PC-9 (cell line): ENCODE measurements around the gene COX17. TPM values are rescaled to one million over a fixed set of nuclear protein-coding genes. Genes with fewer than 3 reads are reported as not detected.

Experiments used
- BruUV-seq: library from RNA; stranded (reverse); fragments of 400-500 nt; replicated peaks from 2 replicates; lab custom pipeline; 2021; lab: Mats Ljungman, UMichigan
- CTCF ChIA-PET: fragments of 300-600 bp; sonication (Branson Sonifier 250); formaldehyde crosslinking; loops from one replicate; lab custom pipeline; 2022; ENCODE audit warnings: antibody characterized with exemption; lab: Charles Lee
- POLR2A ChIA-PET: fragments of 300-600 bp; sonication (Branson Sonifier 250); formaldehyde crosslinking; loops from one replicate; lab custom pipeline; 2022; ENCODE audit warnings: antibody characterized with exemption; ENCODE audit not compliant: unreplicated experiment; lab: Charles Lee
- DNase-seq, 2 experiments: peaks; one replicate each; pipeline versions ENCODE4 v3.0.0 to v3.0.0-alpha.2; 2015 to 2022; ENCODE audit warnings: mixed read lengths in 1 of 2
- H2AFZ ChIP-seq: fragments of 200-600 bp; sonication (generic); 2 replicates; pipeline ENCODE4 v1.8.1; 2017; ENCODE audit warnings: antibody characterized with exemption
- H3F3A ChIP-seq: fragments of 200-600 bp; sonication (generic); 2 replicates; pipeline ENCODE4 v1.8.1; 2017; ENCODE audit warnings: antibody characterized with exemption, mild to moderate bottlenecking, low read depth; ENCODE audit not compliant: insufficient read depth
- H3K27ac ChIP-seq: fragments of 200-600 bp; sonication (generic); 2 replicates; pipeline ENCODE4 v1.6.1; 2016; ENCODE audit warnings: mixed run types
- H3K27me3 ChIP-seq: fragments of 200-600 bp; sonication (generic); 2 replicates; pipeline ENCODE4 v1.6.1; 2016; ENCODE audit warnings: low read depth, mixed run types; ENCODE audit not compliant: insufficient read depth
- H3K36me3 ChIP-seq: fragments of 200-600 bp; sonication (generic); 2 replicates; pipeline ENCODE4 v1.6.1; 2016; ENCODE audit warnings: low read depth, mixed run types
- H3K4me1 ChIP-seq: fragments of 200-600 bp; sonication (generic); replicated peaks from 2 replicates; pipeline ENCODE4 v1.6.1; 2016; ENCODE audit warnings: mixed run types; ENCODE audit not compliant: insufficient read depth
- H3K4me2 ChIP-seq: fragments of 200-600 bp; sonication (generic); 2 replicates; pipeline ENCODE4 v1.6.1; 2017; ENCODE audit warnings: mixed run types
- H3K4me3 ChIP-seq: fragments of 200-600 bp; sonication (generic); 2 replicates; pipeline ENCODE4 v1.6.1; 2016; ENCODE audit warnings: mixed run types
- H3K79me2 ChIP-seq: fragments of 200-600 bp; sonication (generic); 2 replicates; pipeline ENCODE4 v1.6.1; 2017; ENCODE audit warnings: low read depth, mixed run types
- H3K9me2 ChIP-seq: fragments of 200-600 bp; sonication (generic); 2 replicates; pipeline ENCODE4 v1.8.1; 2017; ENCODE audit warnings: mild to moderate bottlenecking; ENCODE audit not compliant: insufficient read depth
- H3K9me3 ChIP-seq: fragments of 200-600 bp; sonication (generic); 2 replicates; pipeline ENCODE4 v1.8.1; 2016; ENCODE audit warnings: low read depth; ENCODE audit not compliant: insufficient read depth
- H4K20me1 ChIP-seq: fragments of 200-600 bp; sonication (generic); 2 replicates; pipeline ENCODE4 v1.8.1; 2017; ENCODE audit not compliant: insufficient read depth
- EZH2 ChIP-seq: fragments of 200-600 bp; sonication (generic); IDR thresholded peaks from 2 replicates; pipeline ENCODE4 v1.8.0; 2017; ENCODE audit warnings: antibody characterized with exemption, low read depth
- intact Hi-C: fragments of 100-400 bp; cut with micrococcal nuclease; formaldehyde crosslinking; loops from one replicate; pipeline ENCODE4 v1.10.0; 2022; ENCODE audit not compliant: unreplicated experiment
- total RNA-seq: library from RNA; stranded (reverse); gene quantifications from 2 replicates; pipeline ENCODE4 v1.2.3, GENCODE V29; 2021
- TF ChIP-seq, protein P1 (sequence below): fragments of 200-600 bp; sonication (generic); conservative IDR thresholded peaks from 2 replicates; pipeline ENCODE4 v1.6.1; 2017; ENCODE audit warnings: mixed run types, antibody characterized with exemption, mild to moderate bottlenecking, moderate library complexity

Gene COX17
- total RNA-seq, 1 experiment from 2014 or later = 61.4 TPM

DNA sequence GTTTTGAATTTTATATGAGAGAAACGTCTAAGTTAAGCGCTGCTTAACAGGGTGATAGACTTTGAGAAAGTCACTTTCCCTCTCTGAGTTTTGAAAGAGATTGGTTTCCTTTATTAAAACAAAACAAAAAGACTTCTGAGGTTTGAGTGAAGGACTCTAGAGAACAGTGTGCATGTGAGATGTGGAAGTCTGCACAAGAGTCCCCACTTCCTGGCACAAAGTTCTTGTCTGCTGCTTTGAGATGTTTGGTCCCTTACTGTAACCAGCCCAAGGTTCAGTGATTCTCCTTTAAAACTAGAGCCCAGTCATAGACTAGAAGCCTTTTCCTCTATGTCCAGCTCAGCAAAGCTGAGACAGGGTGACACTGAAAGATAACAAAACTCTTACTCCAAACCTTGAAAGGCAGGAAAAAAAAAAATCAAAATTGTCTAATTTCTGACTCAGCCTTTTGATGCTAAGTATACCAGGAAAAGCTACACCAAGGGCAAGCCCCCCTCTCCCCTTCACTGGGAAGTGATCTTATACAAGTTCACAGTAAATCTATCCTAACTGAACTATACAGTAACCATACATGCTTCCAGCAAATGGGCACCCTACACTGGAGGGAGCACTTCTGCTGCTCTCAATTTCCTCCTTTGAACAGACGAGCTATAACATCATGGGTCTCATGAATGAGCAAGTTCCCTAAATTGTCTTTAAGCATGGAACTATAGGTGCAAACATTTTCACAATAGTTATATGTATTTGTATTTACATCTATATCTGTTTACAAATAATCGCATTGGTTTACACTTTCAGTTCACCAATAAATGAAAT, 19.1 kb downstream of the COX17 start:
- TF ChIP-seq, protein P1, sequence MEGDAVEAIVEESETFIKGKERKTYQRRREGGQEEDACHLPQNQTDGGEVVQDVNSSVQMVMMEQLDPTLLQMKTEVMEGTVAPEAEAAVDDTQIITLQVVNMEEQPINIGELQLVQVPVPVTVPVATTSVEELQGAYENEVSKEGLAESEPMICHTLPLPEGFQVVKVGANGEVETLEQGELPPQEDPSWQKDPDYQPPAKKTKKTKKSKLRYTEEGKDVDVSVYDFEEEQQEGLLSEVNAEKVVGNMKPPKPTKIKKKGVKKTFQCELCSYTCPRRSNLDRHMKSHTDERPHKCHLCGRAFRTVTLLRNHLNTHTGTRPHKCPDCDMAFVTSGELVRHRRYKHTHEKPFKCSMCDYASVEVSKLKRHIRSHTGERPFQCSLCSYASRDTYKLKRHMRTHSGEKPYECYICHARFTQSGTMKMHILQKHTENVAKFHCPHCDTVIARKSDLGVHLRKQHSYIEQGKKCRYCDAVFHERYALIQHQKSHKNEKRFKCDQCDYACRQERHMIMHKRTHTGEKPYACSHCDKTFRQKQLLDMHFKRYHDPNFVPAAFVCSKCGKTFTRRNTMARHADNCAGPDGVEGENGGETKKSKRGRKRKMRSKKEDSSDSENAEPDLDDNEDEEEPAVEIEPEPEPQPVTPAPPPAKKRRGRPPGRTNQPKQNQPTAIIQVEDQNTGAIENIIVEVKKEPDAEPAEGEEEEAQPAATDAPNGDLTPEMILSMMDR = no peak
- TF ChIP-seq EZH2 = no peak
- DNase-seq = no peak
- no peak overlapping the region for H2AFZ ChIP-seq
- no peaks in the 10 kb centered on the region for H3K9me2 ChIP-seq
- POLR2A ChIA-PET = no interaction called here
- H3K4me3 ChIP-seq = no peak overlapping the region
- no peaks in the 10 kb centered on the region for H3F3A ChIP-seq
- no TSS peak for BruUV-seq
- H3K4me2 ChIP-seq = no peak overlapping the region
- no peaks in the 10 kb centered on the region for H3K36me3 ChIP-seq
- CTCF ChIA-PET = no interaction called here
- H3K9me3 ChIP-seq = no peaks in the 10 kb centered on the region
- no peaks in the 10 kb centered on the region for H3K27me3 ChIP-seq
- H3K79me2 ChIP-seq = no peaks in the 10 kb centered on the region
- intact Hi-C loops = no loop called here
- no peak overlapping the region for H3K27ac ChIP-seq
- no peaks in the 10 kb centered on the region for H4K20me1 ChIP-seq
- no peaks in the 10 kb centered on the region for H3K4me1 ChIP-seq

DNA sequence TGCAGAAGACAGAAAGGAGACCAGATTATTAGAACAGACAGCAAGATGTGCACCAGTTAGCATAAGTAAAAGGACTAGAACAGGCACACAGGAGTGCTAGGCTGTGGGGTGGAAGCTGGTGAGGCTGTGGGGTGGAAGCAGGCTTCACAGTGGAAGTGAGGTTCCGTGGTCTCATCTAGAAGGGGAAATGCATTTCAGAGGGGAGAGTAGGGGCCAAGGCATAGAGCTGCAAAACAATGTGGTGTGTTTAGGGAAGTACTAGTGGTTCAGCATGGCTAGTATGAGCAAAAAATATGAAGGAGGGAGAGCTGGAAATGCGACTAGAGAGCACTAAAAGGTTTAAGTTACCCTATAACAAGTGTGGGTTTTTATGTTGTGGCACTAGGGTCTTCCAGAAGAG, 23.3 kb downstream of the COX17 start:
- no peaks in the 10 kb centered on the region for H3K79me2 ChIP-seq
- no peaks in the 10 kb centered on the region for H3K4me1 ChIP-seq
- H3K9me2 ChIP-seq = no peaks in the 10 kb centered on the region
- no peaks in the 10 kb centered on the region for H3K36me3 ChIP-seq
- H3K9me3 ChIP-seq = no peaks in the 10 kb centered on the region
- H3K4me2 ChIP-seq = no peak overlapping the region
- H2AFZ ChIP-seq = no peak overlapping the region
- intact Hi-C loops = no loop called here
- no peaks in the 10 kb centered on the region for H3F3A ChIP-seq
- POLR2A ChIA-PET = no interaction called here
- no peak overlapping the region for H3K4me3 ChIP-seq
- no peak for TF ChIP-seq EZH2
- TF ChIP-seq, protein P1 = no peak
- H4K20me1 ChIP-seq = no peaks in the 10 kb centered on the region
- H3K27me3 ChIP-seq = no peaks in the 10 kb centered on the region
- DNase-seq = no peak
- no TSS peak for BruUV-seq
- no peak overlapping the region for H3K27ac ChIP-seq
- CTCF ChIA-PET = no interaction called here

DNA sequence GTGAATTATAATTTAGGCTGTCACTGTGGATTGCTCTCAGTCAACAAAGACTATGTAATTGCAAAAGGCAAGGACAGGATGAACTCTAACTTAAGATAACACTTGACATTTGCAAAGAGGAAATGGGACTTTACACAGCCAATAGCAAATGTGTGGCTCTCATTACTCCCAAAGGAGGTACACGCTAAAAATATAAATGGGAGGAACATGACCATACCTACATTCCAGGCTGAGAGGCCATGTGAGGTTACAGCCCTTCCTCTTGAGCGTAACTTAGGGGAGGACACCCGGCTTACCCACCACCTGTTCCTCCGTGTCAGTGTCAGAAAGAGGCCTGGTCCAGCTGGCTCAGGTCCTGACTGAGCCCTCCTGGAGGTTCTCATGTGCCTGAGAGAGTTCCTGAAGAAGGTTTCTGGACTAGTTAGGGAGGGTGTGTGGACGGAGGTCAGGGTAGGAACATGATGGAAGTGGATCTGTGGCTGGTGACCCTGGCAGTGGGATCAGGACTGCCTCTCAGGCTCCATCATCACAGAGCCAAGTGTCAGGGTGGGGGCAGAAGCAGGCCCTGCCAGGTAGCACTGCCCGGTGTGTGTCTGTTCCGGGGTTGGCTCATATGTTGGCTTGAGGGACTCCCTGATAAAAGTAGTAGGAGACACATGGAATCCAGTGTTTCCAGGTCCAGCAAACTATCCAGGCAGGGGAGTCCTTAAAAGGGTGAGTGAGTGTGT, 24.7 kb downstream of the COX17 start:
- POLR2A ChIA-PET = no interaction called here
- H3K36me3 ChIP-seq = no peaks in the 10 kb centered on the region
- CTCF ChIA-PET = no interaction called here

More for the DNA sequence above, 24.7 kb downstream of the COX17 start:
- Histone ChIP-seq H3K4me2 (no peak overlapping the region), H3K27me3 (no peaks in the 10 kb centered on the region), H3K79me2 (no peaks in the 10 kb centered on the region), H3K4me3 (no peak overlapping the region), H3F3A (no peaks in the 10 kb centered on the region), H3K27ac (no peak overlapping the region), H2AFZ (no peak overlapping the region), H3K9me3 (no peaks in the 10 kb centered on the region), H4K20me1 (no peaks in the 10 kb centered on the region), H3K4me1 (no peaks in the 10 kb centered on the region), H3K9me2 (no peaks in the 10 kb centered on the region)
- no peak for TF ChIP-seq EZH2
- TF ChIP-seq, protein P1 = no peak
- no TSS peak for BruUV-seq
- intact Hi-C loops = no loop called here
- DNase-seq = no peak
